Endothelial cell of umbilical vein (primary cell): ENCODE measurements around the gene INPP5A. TPM values are rescaled to one million over a fixed set of nuclear protein-coding genes. Genes with fewer than 3 reads are reported as not detected.

ENCODE experiments used
- BruUV-seq: library from RNA; stranded (reverse); fragments of 400-500 nt; replicated peaks from 2 replicates; lab custom pipeline; 2021; lab: Mats Ljungman, UMichigan
- CTCF ChIA-PET: fragments of 300-600, 350-600 bp; sonication (Branson Sonifier 250); formaldehyde crosslinking; loops from one replicate; lab custom pipeline; 2021; ENCODE audit warnings: antibody characterized with exemption, inconsistent platforms; lab: Charles Lee
- POLR2A ChIA-PET: fragments of 300-600, 350-600 bp; sonication (Branson Sonifier 250); formaldehyde crosslinking; loops from one replicate; lab custom pipeline; 2021; ENCODE audit warnings: antibody characterized with exemption, inconsistent platforms; lab: Charles Lee
- DNase-seq: peaks from one replicate; pipeline ENCODE4 v3.0.0-alpha.2; 2011; ENCODE audit warnings: low read depth, low spot score
- FAIRE-seq: peaks from 2 replicates; lab custom pipeline; 2011; peaks lifted over from hg19 to GRCh38; lab: Jason Lieb, UNC
- H2AFZ ChIP-seq: 2 replicates; pipeline ENCODE4 v1.6.0; 2012; ENCODE audit warnings: low read depth, low read length, control low read depth, inconsistent platforms
- H3K27ac ChIP-seq: 2 replicates; pipeline ENCODE4 v1.5.1; 2011; ENCODE audit warnings: low read depth, mild to moderate bottlenecking, control low read depth, low read length, moderate library complexity; ENCODE audit not compliant: insufficient read depth
- H3K27me3 ChIP-seq, 2 experiments: 2 replicates each; pipeline versions ENCODE4 v1.6.0 to v1.6.1; 2011; ENCODE audit warnings: low read length in 2 of 2, mixed read lengths in 1 of 2; ENCODE audit not compliant: control insufficient read depth in 2 of 2, insufficient read depth in 2 of 2
- H3K36me3 ChIP-seq, 2 experiments: 2 replicates in 1 of 2; 3 replicates in 1 of 2; pipeline ENCODE4 v1.5.1; 2011; ENCODE audit warnings: low read length in 2 of 2, mild to moderate bottlenecking in 1 of 2, moderate library complexity in 1 of 2; ENCODE audit not compliant: control insufficient read depth in 2 of 2, insufficient read depth in 2 of 2; ENCODE audit errors: extremely low read depth in 1 of 2
- H3K4me1 ChIP-seq: 3 replicates; pipeline ENCODE4 v1.5.1; 2011; ENCODE audit warnings: mild to moderate bottlenecking, low read length; ENCODE audit not compliant: control insufficient read depth, insufficient read depth; ENCODE audit errors: extremely low read depth
- H3K4me2 ChIP-seq: 2 replicates; pipeline ENCODE4 v1.6.1; 2011; ENCODE audit warnings: low read length, control low read depth, mixed read lengths; ENCODE audit not compliant: insufficient read depth
- H3K4me3 ChIP-seq, 3 experiments: fragments of 200-600 bp in 1 of 3; sonication (generic), shearing (Covaris generic) in 1 of 3; replicated peaks in 1 of 3; 2 replicates each; pipeline ENCODE4 v1.5.1; 2011 to 2016; ENCODE audit warnings: control low read depth in 3 of 3, low read length in 3 of 3, mild to moderate bottlenecking in 2 of 3, inconsistent platforms in 1 of 3, low read depth in 1 of 3, moderate library complexity in 1 of 3; ENCODE audit not compliant: insufficient read depth in 1 of 3
- H3K79me2 ChIP-seq: 2 replicates; pipeline ENCODE4 v1.6.0; 2012; ENCODE audit warnings: low read length, inconsistent platforms; ENCODE audit not compliant: control insufficient read depth, insufficient read depth
- H3K9ac ChIP-seq: replicated peaks from 2 replicates; pipeline ENCODE3; 2011; ENCODE audit warnings: low read length, control low read depth; ENCODE audit not compliant: insufficient read depth; ENCODE audit errors: extremely low read depth
- H3K9me1 ChIP-seq: replicated peaks from 3 replicates; pipeline ENCODE4 v1.6.0; 2011; ENCODE audit warnings: mild to moderate bottlenecking, low read length; ENCODE audit not compliant: control insufficient read depth, insufficient read depth; ENCODE audit errors: extremely low read depth
- H3K9me3 ChIP-seq: replicated peaks from 2 replicates; pipeline ENCODE4 v1.5.1; 2012; ENCODE audit warnings: low read length, inconsistent platforms; ENCODE audit not compliant: control insufficient read depth, insufficient read depth
- H4K20me1 ChIP-seq: replicated peaks from 2 replicates; pipeline ENCODE3; 2011; ENCODE audit warnings: mild to moderate bottlenecking, low read length; ENCODE audit not compliant: control insufficient read depth, insufficient read depth; ENCODE audit errors: extremely low read depth
- CTCF ChIP-seq, 2 donors: IDR thresholded peaks; 1 replicate in 1 of 2; 2 replicates in 1 of 2; pipeline ENCODE4 v1.5.1; 2011; ENCODE audit warnings: low read length in 2 of 2, mild to moderate bottlenecking in 2 of 2, moderate library complexity in 2 of 2, control low read depth in 1 of 2, inconsistent platforms in 1 of 2, low read depth in 1 of 2; ENCODE audit not compliant: insufficient read depth in 1 of 2; ENCODE audit errors: extremely low read depth in 1 of 2
- EZH2 ChIP-seq: IDR thresholded peaks from 2 replicates; pipeline ENCODE4 v1.6.1; 2012; ENCODE audit warnings: borderline replicate concordance, low read depth, mild to moderate bottlenecking, moderate library complexity, low read length, inconsistent platforms; ENCODE audit not compliant: severe bottlenecking
- FOS ChIP-seq: IDR thresholded peaks from 2 replicates; pipeline ENCODE4 v1.6.1; 2011; ENCODE audit warnings: mild to moderate bottlenecking, low read length, moderate library complexity, borderline replicate concordance; ENCODE audit not compliant: insufficient read depth
- GATA2 ChIP-seq: IDR thresholded peaks from 2 replicates; pipeline ENCODE4 v1.7.0; 2011; ENCODE audit warnings: low read depth, mild to moderate bottlenecking, moderate library complexity, mixed read lengths, low read length; ENCODE audit not compliant: insufficient read length, insufficient read depth
- JUN ChIP-seq: IDR thresholded peaks from 2 replicates; pipeline ENCODE4 v1.6.1; 2011; ENCODE audit warnings: borderline replicate concordance, low read depth; ENCODE audit not compliant: insufficient read length, insufficient read depth
- MAX ChIP-seq: IDR thresholded peaks from 2 replicates; pipeline ENCODE4 v1.6.1; 2011; ENCODE audit not compliant: insufficient read depth, insufficient read length
- MYC ChIP-seq: IDR thresholded peaks from one replicate; pipeline ENCODE4 v1.6.1; 2011; ENCODE audit warnings: mild to moderate bottlenecking, low read depth, low read length
- POLR2A ChIP-seq: IDR thresholded peaks from 2 replicates; pipeline ENCODE4 v1.6.1; 2012; ENCODE audit warnings: low read depth, mild to moderate bottlenecking, control low read depth, low read length
- POLR2AphosphoS5 ChIP-seq: IDR thresholded peaks from 2 replicates; pipeline ENCODE4 v1.6.1; 2012; ENCODE audit warnings: low read depth, mild to moderate bottlenecking, control low read depth, low read length, moderate library complexity; ENCODE audit not compliant: insufficient read depth
- dilution Hi-C: fragments of 300-500 bp; cut with MboI; formaldehyde crosslinking; loops from one replicate; pipeline ENCODE4 v1.15.0; 2019; ENCODE audit warnings: low sequenced_read_pairs; ENCODE audit not compliant: extremely low pct_ligation_motif_present
- intact Hi-C: fragments of 100-400 bp; cut with micrococcal nuclease; formaldehyde crosslinking; loops from one replicate; pipeline ENCODE4 v1.10.0; 2022
- polyA plus RNA-seq, 4 experiments: library from polyadenylated mRNA; depleted of rRNA in 3 of 4; stranded (reverse) in 3 of 4; unstranded in 1 of 4; fragments of >200 nt; gene quantifications; 2 replicates each; pipeline versions ENCODE4 v1.2.1 to v1.2.3, GENCODE V29; 2011 to 2012; ENCODE audit warnings: missing spikeins in 1 of 4
- total RNA-seq: library from RNA; stranded (reverse); gene quantifications from 2 replicates; pipeline ENCODE4 v1.2.3, GENCODE V29; 2021

Gene INPP5A
- total and polyA plus RNA-seq, 2 donors (not counting 3 experiments of a cell fraction or from before 2014, with no cell fraction given) = 22.9 to 33.2 TPM

- intact Hi-C loops = no loop called here
- TF ChIP-seq POLR2AphosphoS5 (no peak), CTCF (IDR thresholded peaks at IDR 0.05; ENCODE audit: extremely low read depth in 1 of 2, insufficient read depth in 1 of 2, low read depth in 1 of 2, low read length in 2 of 2) (no peak), MYC (no peak), FOS (no peak), POLR2A (no peak), JUN (no peak), MAX (no peak), EZH2 (no peak), GATA2 (no peak)
- H4K20me1 ChIP-seq = no peaks in the 10 kb centered on the region
- FAIRE-seq (no peak), DNase-seq (no peak)
- no peaks in the 10 kb centered on the region for H3K9me1 ChIP-seq
- dilution Hi-C loops = no loop called here
- no peak overlapping the region for H3K4me3 ChIP-seq
- H3K79me2 ChIP-seq = no peaks in the 10 kb centered on the region
- H3K9me3 ChIP-seq = no peaks in the 10 kb centered on the region
- H3K4me2 ChIP-seq = no peak overlapping the region
- no peak overlapping the region for H3K27ac ChIP-seq
- H3K36me3 ChIP-seq = no peaks in the 10 kb centered on the region
- H3K4me1 ChIP-seq = no peaks in the 10 kb centered on the region
- no peak overlapping the region for H3K9ac ChIP-seq
- no peaks in the 10 kb centered on the region for H3K27me3 ChIP-seq
- BruUV-seq = no TSS peak
- ChIA-PET POLR2A (no interaction called here), CTCF (no interaction called here)
- H2AFZ ChIP-seq = no peak overlapping the region
Measured at GRCh38 chr10:132803416-132804210, 266.0 kb downstream of the INPP5A start.
